Left renal cortex interstitium (tissue), 4 donors: ENCODE data around the gene LZTFL1. TPM values are rescaled to one million over a fixed set of nuclear protein-coding genes. Genes with fewer than 3 reads are reported as not detected.

Experiments
- DNase-seq, 4 donors: peaks; one replicate each; pipeline ENCODE4 v3.0.0-alpha.2; 2013; ENCODE audit warnings: low read depth in 4 of 4, low spot score in 2 of 4, missing footprints in 1 of 4
- polyA plus RNA-seq, 4 donors: library from polyadenylated mRNA; unstranded; fragments of 120-200 nt; gene quantifications; one replicate each; pipeline ENCODE4 v1.2.1, GENCODE V29; 2013; ENCODE audit not compliant: insufficient read length in 4 of 4

The LZTFL1 gene
- 10 to 100 TPM; 54.2 to 61.8 (median 58.2) TPM for polyA plus RNA-seq

GRCh38 chr3:45841757-45842491 lies at the start of gene LZTFL1:
Gene LZTFL1 (minus strand): TSS chr3:45842119. CDS start chr3:45841991, 128 bp downstream.
- peak; percentile 86 to 96 (median 89) for DNase-seq

- DNase-seq: peak in 2 of 4 donors; percentile 3 to 6
Measured at GRCh38 chr3:45890405-45890804, 48.5 kb upstream of the LZTFL1 start.

GRCh38 chr3:45889337-45889736 lies 47.4 kb upstream of the LZTFL1 start:
- no peak for DNase-seq

GRCh38 chr3:45887759-45888511 lies 46.0 kb upstream of the LZTFL1 start:
- DNase-seq: no peak

- no peak for DNase-seq
Measured at GRCh38 chr3:45887285-45887684, 45.4 kb upstream of the LZTFL1 start.

GRCh38 chr3:45885979-45886705 lies 44.2 kb upstream of the LZTFL1 start, which contains the start of gene CCR9:
Gene CCR9 (plus strand): TSS chr3:45886543. CDS start chr3:45894934, 8,391 bp downstream.
- no peak for DNase-seq

- no peak for DNase-seq
Measured at GRCh38 chr3:45884368-45885201, 42.7 kb upstream of the LZTFL1 start.

- no peak for DNase-seq
Measured at GRCh38 chr3:45881078-45882022, 39.4 kb upstream of the LZTFL1 start.

- DNase-seq: no peak
Measured at GRCh38 chr3:45880725-45881077, 38.8 kb upstream of the LZTFL1 start.

GRCh38 chr3:45878124-45878523 lies 36.2 kb upstream of the LZTFL1 start:
- no peak for DNase-seq

GRCh38 chr3:45874677-45875346 lies 32.9 kb upstream of the LZTFL1 start:
- DNase-seq: no peak

- DNase-seq: no peak
Measured at GRCh38 chr3:45873638-45874037, 31.7 kb upstream of the LZTFL1 start.

GRCh38 chr3:45873036-45873435 lies 31.1 kb upstream of the LZTFL1 start:
- no peak for DNase-seq

GRCh38 chr3:45872569-45872968 lies 30.6 kb upstream of the LZTFL1 start:
- DNase-seq: no peak

- no peak for DNase-seq
Measured at GRCh38 chr3:45871780-45872179, 29.9 kb upstream of the LZTFL1 start.

- DNase-seq: no peak
Measured at GRCh38 chr3:45870099-45870498, 28.2 kb upstream of the LZTFL1 start.

GRCh38 chr3:45869638-45870037 lies 27.7 kb upstream of the LZTFL1 start:
- no peak for DNase-seq

GRCh38 chr3:45868650-45869049 lies 26.7 kb upstream of the LZTFL1 start:
- DNase-seq: no peak

GRCh38 chr3:45868213-45868612 lies 26.3 kb upstream of the LZTFL1 start:
- no peak for DNase-seq
